Ovary (tissue), 9 donors: ENCODE measurements around the gene PNMA1. TPM values are rescaled to one million over a fixed set of nuclear protein-coding genes. Genes with fewer than 3 reads are reported as not detected.

ENCODE experiments used
- DNase-seq, 5 donors: peaks; one replicate each; pipeline ENCODE4 v3.0.0-alpha.2; 2019 to 2020
- H3K27ac ChIP-seq, 2 donors: fragments of 200-600 bp; one replicate each; pipeline versions ENCODE4 v1.5.1 to v1.8.0; 2019 to 2022
- H3K27me3 ChIP-seq: fragments of 200-600 bp; one replicate; pipeline ENCODE4 v1.8.0; 2022
- H3K36me3 ChIP-seq: fragments of 200-600 bp; sonication (generic); one replicate; pipeline ENCODE4 v1.5.1; 2019
- H3K4me1 ChIP-seq: one replicate; pipeline ENCODE4 v1.8.1; 2013; ENCODE audit warnings: mild to moderate bottlenecking, moderate library complexity; ENCODE audit not compliant: insufficient read depth
- H3K4me3 ChIP-seq: fragments of 200-600 bp; sonication (generic); one replicate; pipeline ENCODE4 v1.5.1; 2017
- H3K9me3 ChIP-seq, 2 donors: fragments of 200-600 bp in 1 of 2; sonication (generic) in 1 of 2; one replicate each; pipeline versions ENCODE4 v1.5.1 to v1.8.1; 2013 to 2019; ENCODE audit warnings: mild to moderate bottlenecking in 1 of 2, moderate library complexity in 1 of 2
- CTCF ChIP-seq, 3 donors: fragments of 450-650 bp in 2 of 3; fragments of 200-600 bp in 1 of 3; IDR thresholded peaks; one replicate each; pipeline versions ENCODE4 v1.5.1 to v1.8.0; 2016 to 2022; ENCODE audit warnings: antibody characterized with exemption in 3 of 3, mild to moderate bottlenecking in 1 of 3
- EP300 ChIP-seq: sonication (generic); formaldehyde crosslinking; IDR thresholded peaks from one replicate; pipeline ENCODE4 v1.6.1; 2017; ENCODE audit warnings: antibody characterized with exemption
- POLR2A ChIP-seq: fragments of 450-650 bp; IDR thresholded peaks from one replicate; pipeline ENCODE4 v1.6.1; 2017; ENCODE audit warnings: antibody characterized with exemption, mild to moderate bottlenecking, moderate library complexity
- WGBS, 3 donors: extraction: QIAGEN DNeasy Blood & Tissue Kit in 1 of 3; methylation state at CpG; one replicate each; pipeline versions ENCODE4 v1.1.5 to v1.1.7; 2013 to 2017; 5-methylcytosine and 5-hydroxymethylcytosine counted together
- intact Hi-C, 4 donors: fragments of 100-400 bp; cut with DNase I; formaldehyde crosslinking; loops; one replicate each; pipeline versions ENCODE4 v1.11.0 to v1.15.1; 2022 to 2023
- polyA plus RNA-seq, 2 donors: library from polyadenylated mRNA; stranded (reverse); fragments of 200-250 nt in 1 of 2; fragments of 350-450 nt in 1 of 2; fragmentation: Illumina TruSeq in 1 of 2; extraction: RNeasy Lipid Tissue Mini Kit (QIAGEN cat#74804) in 1 of 2; gene quantifications; one replicate each; pipeline ENCODE4 v1.2.3, GENCODE V29; 2013 to 2014
- total RNA-seq, 7 donors: library from RNA; depleted of rRNA in 2 of 7; stranded (reverse); fragments of >200 nt in 2 of 7; fragmentation: NEBNext Ultra II Directional in 3 of 7; extraction: Animal tissue kit (Norgen Biotek cat#: 25700) in 3 of 7; gene quantifications; one replicate each; pipeline versions ENCODE4 v1.1.0 to v1.2.4, GENCODE V29; 2016 to 2023
- donor health status: DM: no; HTN: no; CAD: no; lungs with moderate emphysema.
- donor health status: DM: no; HTN: no; CAD: no.
- donor health status: Bipolar disorder and iron deficiency.
- donor health status: DM: yes; HTN: yes; CAD: no.
- donor health status: DM: no; HTN: no; CAD: no.
- donor health status: DM: yes; HTN: yes; CAD: no.

The PNMA1 gene
- total and polyA plus RNA-seq, 9 donors: 22.3 to 114 (median 84.2) TPM

GRCh38 chr14:73748858-73749357, 34.7 kb upstream of the PNMA1 start:
- no peak overlapping the region for H3K4me3 ChIP-seq
- 67 to 76% (median 72%) methylated on average over 6 of the region's 6 CpGs for WGBS, 3 donors
- no peak overlapping the region for H3K27ac ChIP-seq
- TF ChIP-seq POLR2A (no peak), CTCF (IDR thresholded peaks at IDR 0.05) (no peak), EP300 (no peak)
- no peaks in the 10 kb centered on the region for H3K36me3 ChIP-seq
- no peaks in the 10 kb centered on the region for H3K27me3 ChIP-seq
- no peak for DNase-seq
- H3K4me1 ChIP-seq: peaks cover 69% of the 10 kb centered on the region
- H3K9me3 ChIP-seq: no peaks in the 10 kb centered on the region
- intact Hi-C loops: loop anchor here in 1 of 4 donors (10.0 kb wide), 1 partner anchor 76 kb away; no protein-coding TSS in a partner anchor

- intact Hi-C loops: loop anchor here in 1 of 4 donors (10.0 kb wide), 1 partner anchor 77 kb away; no protein-coding TSS in a partner anchor
- 72 to 83% (median 82%) methylated on average over 9 of the region's 9 CpGs for WGBS, 3 donors
- Histone ChIP-seq H3K4me3 (no peak overlapping the region), H3K36me3 (no peaks in the 10 kb centered on the region), H3K4me1 (peaks cover 68% of the 10 kb centered on the region), H3K27ac (peak overlapping the region in 1 of 2 donors; percentile 13), H3K27me3 (no peaks in the 10 kb centered on the region), H3K9me3 (no peaks in the 10 kb centered on the region)
- no peak for DNase-seq
- TF ChIP-seq POLR2A (no peak), EP300 (no peak), CTCF (IDR thresholded peaks at IDR 0.05) (no peak)
These were observed 33.4 kb upstream of the PNMA1 start for GRCh38 chr14:73747379-73748211.

- Histone ChIP-seq H3K4me1 (peaks cover 68% of the 10 kb centered on the region), H3K9me3 (no peaks in the 10 kb centered on the region), H3K27ac (peak overlapping the region in 1 of 2 donors; percentile 0), H3K36me3 (no peaks in the 10 kb centered on the region), H3K4me3 (no peak overlapping the region), H3K27me3 (no peaks in the 10 kb centered on the region)
- intact Hi-C loops: loop anchor here in 1 of 4 donors (10.0 kb wide), 1 partner anchor 78 kb away; no protein-coding TSS in a partner anchor
- 41 to 48% (median 43%) methylated on average over 6 of the region's 6 CpGs for WGBS, 3 donors
- DNase-seq: peak in 1 of 5 donors; percentile 27
- TF ChIP-seq EP300: no peak
- no peak for TF ChIP-seq POLR2A
- TF ChIP-seq CTCF (IDR thresholded peaks at IDR 0.05): no peak
These were observed 32.6 kb upstream of the PNMA1 start for GRCh38 chr14:73746520-73747378.
